ENCODE results near the gene GAS2. TPM values are rescaled to one million over a fixed set of nuclear protein-coding genes. Genes with fewer than 3 reads are reported as not detected.
A peak's percentile ranks its signal among the peaks of the same experiment; 100 is the strongest.

Gene GAS2
- total and polyA plus RNA-seq, 9 of the 15 experiments (the other 6 are each of a cell fraction or from before 2014, with no cell fraction given): 0.77 to 1.9 (median 1.1) TPM

DNA sequence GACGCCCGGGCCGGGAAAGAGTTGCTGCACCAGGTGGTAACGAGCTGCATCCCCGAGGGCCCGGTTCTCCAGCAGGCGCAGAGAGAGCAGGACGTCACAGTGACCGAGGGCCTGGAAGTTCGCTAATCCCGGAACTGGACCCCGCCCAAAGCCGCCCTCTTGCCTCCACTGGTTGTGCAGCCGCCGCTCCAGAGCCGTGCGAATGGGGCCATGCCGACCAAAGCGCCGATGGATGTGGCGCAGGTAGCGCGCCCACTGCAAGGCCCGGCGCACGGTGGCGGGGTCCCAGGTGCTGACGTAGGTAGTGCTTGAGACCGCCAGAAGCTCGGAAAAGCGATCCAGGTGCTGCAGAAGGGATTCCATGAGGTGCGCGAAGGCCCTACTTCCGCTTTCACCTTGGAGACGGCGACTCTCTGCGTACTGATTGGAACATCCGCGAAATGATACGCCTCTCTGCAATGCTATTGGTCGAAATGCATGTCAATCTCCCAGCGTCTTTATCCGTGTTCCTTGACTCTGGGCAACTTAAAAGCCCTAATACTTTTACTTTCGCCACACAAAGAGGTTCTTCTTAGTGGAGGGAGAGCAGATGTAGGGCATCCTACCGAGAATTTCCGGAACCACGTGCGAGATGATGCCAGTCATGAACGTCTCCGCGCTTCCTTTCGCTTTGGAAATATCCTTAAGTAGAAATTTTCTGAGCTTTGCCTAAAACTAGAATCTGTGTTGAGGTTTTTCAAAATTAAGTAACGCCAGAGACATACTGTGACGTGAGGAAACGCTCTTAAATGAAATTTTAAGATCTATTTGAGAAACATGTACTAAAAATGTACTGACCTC lies 40.7 kb upstream of the GAS2 start, which contains the start of gene FANCF (continued):
- TF ChIP-seq NCOR1 (IDR thresholded peaks at IDR 0.05) (no peak), KDM4B (IDR thresholded peaks at IDR 0.05; ENCODE audit: borderline replicate concordance in 2 of 2, low read depth in 1 of 2) (peak in 1 of 2 experiments; percentile 29; a peak in 1 of 4 replicates), ZNF764 (CRISPR knock-in tag; IDR thresholded peaks at IDR 0.05; ENCODE audit: low read depth) (no peak), NFE2L1 (tag; IDR thresholded peaks at IDR 0.05; ENCODE audit: borderline replicate concordance, low read depth) (no peak), PCBP2 (IDR thresholded peaks at IDR 0.05; ENCODE audit: low read depth, low read length, poor library complexity, severe bottlenecking) (no peak), TFAM (CRISPR knock-in tag; conservative IDR thresholded peaks at IDR 0.05) (no peak), MED1 (CRISPR knock-in tag; IDR thresholded peaks at IDR 0.05; ENCODE audit: borderline replicate concordance) (no peak), YBX1 (IDR thresholded peaks at IDR 0.05) (no peak), DNMT1 (IDR thresholded peaks at IDR 0.05) (no peak)
- TF ChIP-seq, protein P1, sequence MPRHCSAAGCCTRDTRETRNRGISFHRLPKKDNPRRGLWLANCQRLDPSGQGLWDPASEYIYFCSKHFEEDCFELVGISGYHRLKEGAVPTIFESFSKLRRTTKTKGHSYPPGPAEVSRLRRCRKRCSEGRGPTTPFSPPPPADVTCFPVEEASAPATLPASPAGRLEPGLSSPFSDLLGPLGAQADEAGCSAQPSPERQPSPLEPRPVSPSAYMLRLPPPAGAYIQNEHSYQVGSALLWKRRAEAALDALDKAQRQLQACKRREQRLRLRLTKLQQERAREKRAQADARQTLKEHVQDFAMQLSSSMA (CRISPR knock-in tag; IDR thresholded peaks at IDR 0.05): no peak
- TF ChIP-seq, protein P2, sequence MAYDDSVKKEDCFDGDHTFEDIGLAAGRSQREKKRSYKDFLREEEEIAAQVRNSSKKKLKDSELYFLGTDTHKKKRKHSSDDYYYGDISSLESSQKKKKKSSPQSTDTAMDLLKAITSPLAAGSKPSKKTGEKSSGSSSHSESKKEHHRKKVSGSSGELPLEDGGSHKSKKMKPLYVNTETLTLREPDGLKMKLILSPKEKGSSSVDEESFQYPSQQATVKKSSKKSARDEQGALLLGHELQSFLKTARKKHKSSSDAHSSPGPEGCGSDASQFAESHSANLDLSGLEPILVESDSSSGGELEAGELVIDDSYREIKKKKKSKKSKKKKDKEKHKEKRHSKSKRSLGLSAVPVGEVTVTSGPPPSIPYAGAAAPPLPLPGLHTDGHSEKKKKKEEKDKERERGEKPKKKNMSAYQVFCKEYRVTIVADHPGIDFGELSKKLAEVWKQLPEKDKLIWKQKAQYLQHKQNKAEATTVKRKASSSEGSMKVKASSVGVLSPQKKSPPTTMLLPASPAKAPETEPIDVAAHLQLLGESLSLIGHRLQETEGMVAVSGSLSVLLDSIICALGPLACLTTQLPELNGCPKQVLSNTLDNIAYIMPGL (CRISPR knock-in tag; IDR thresholded peaks at IDR 0.05): no peak
- TF ChIP-seq, protein P3, sequence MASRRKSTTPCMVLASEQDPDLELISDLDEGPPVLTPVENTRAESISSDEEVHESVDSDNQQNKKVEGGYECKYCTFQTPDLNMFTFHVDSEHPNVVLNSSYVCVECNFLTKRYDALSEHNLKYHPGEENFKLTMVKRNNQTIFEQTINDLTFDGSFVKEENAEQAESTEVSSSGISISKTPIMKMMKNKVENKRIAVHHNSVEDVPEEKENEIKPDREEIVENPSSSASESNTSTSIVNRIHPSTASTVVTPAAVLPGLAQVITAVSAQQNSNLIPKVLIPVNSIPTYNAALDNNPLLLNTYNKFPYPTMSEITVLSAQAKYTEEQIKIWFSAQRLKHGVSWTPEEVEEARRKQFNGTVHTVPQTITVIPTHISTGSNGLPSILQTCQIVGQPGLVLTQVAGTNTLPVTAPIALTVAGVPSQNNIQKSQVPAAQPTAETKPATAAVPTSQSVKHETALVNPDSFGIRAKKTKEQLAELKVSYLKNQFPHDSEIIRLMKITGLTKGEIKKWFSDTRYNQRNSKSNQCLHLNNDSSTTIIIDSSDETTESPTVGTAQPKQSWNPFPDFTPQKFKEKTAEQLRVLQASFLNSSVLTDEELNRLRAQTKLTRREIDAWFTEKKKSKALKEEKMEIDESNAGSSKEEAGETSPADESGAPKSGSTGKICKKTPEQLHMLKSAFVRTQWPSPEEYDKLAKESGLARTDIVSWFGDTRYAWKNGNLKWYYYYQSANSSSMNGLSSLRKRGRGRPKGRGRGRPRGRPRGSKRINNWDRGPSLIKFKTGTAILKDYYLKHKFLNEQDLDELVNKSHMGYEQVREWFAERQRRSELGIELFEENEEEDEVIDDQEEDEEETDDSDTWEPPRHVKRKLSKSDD (conservative IDR thresholded peaks at IDR 0.05; ENCODE audit: low read length): no peak
- TF ChIP-seq, protein P4, sequence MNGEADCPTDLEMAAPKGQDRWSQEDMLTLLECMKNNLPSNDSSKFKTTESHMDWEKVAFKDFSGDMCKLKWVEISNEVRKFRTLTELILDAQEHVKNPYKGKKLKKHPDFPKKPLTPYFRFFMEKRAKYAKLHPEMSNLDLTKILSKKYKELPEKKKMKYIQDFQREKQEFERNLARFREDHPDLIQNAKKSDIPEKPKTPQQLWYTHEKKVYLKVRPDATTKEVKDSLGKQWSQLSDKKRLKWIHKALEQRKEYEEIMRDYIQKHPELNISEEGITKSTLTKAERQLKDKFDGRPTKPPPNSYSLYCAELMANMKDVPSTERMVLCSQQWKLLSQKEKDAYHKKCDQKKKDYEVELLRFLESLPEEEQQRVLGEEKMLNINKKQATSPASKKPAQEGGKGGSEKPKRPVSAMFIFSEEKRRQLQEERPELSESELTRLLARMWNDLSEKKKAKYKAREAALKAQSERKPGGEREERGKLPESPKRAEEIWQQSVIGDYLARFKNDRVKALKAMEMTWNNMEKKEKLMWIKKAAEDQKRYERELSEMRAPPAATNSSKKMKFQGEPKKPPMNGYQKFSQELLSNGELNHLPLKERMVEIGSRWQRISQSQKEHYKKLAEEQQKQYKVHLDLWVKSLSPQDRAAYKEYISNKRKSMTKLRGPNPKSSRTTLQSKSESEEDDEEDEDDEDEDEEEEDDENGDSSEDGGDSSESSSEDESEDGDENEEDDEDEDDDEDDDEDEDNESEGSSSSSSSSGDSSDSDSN (IDR thresholded peaks at IDR 0.05; ENCODE audit: borderline replicate concordance in 1 of 2, low read depth in 2 of 2, low read length in 2 of 2): no peak; a peak in 1 of 4 replicates
- TF ChIP-seq, protein P5, sequence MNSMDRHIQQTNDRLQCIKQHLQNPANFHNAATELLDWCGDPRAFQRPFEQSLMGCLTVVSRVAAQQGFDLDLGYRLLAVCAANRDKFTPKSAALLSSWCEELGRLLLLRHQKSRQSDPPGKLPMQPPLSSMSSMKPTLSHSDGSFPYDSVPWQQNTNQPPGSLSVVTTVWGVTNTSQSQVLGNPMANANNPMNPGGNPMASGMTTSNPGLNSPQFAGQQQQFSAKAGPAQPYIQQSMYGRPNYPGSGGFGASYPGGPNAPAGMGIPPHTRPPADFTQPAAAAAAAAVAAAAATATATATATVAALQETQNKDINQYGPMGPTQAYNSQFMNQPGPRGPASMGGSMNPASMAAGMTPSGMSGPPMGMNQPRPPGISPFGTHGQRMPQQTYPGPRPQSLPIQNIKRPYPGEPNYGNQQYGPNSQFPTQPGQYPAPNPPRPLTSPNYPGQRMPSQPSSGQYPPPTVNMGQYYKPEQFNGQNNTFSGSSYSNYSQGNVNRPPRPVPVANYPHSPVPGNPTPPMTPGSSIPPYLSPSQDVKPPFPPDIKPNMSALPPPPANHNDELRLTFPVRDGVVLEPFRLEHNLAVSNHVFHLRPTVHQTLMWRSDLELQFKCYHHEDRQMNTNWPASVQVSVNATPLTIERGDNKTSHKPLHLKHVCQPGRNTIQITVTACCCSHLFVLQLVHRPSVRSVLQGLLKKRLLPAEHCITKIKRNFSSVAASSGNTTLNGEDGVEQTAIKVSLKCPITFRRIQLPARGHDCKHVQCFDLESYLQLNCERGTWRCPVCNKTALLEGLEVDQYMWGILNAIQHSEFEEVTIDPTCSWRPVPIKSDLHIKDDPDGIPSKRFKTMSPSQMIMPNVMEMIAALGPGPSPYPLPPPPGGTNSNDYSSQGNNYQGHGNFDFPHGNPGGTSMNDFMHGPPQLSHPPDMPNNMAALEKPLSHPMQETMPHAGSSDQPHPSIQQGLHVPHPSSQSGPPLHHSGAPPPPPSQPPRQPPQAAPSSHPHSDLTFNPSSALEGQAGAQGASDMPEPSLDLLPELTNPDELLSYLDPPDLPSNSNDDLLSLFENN (IDR thresholded peaks at IDR 0.05; ENCODE audit: low read depth in 2 of 2, low read length in 2 of 2): no peak

Measured in K562 (cell line).